Measurements from ENCODE around the gene RINL. TPM values are rescaled to one million over a fixed set of nuclear protein-coding genes. Genes with fewer than 3 reads are reported as not detected.

The RINL gene
- polyA plus RNA-seq, 1 donor from 2014 or later, result 0.77 TPM

DNA sequence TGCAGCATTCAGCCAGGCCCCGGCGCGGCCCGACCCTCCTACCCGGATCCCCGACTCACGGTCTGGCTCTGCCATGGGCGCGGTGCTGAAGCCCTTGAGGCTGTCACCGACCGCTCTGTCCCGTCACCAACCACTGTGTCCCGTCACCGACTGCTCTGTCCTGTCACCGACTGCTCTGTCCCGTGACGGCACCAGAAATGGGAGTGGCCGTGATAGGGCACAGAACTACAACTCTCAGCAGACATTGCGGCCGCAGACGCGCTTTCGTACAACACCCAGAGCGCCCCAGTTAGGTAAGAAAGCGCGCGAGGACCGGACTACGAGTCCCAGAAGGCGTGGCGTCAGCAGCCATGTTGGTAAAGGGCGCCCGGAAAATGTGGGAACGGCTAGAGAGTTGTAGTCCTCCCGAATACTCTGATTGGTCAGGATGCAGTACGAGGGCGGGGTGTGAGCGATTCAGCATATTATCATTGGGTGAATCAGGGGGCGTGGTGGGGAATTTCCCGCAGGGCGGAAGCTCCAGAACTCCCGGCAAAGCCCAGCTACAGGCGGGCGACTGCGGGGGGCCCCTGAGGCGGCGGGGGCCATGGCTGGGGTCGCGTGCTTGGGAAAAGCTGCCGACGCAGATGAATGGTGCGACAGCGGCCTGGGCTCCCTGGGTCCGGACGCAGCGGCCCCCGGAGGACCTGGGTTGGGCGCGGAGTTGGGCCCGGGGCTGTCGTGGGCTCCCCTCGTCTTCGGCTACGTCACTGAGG, 21.5 kb upstream of the RINL start, which contains the start of the genes NFKBIB and SIRT2:
TSS of gene NFKBIB (plus strand) at position 523 of the 755 bp plus-strand sequence. CDS start at position 587, 64 bp downstream.
TSS of gene SIRT2 (minus strand) at position 172 of the 755 bp plus-strand sequence. CDS start at position 75, 97 bp downstream.
- Histone ChIP-seq H3F3A (ENCODE audit: insufficient read depth, low read length, poor library complexity, severe bottlenecking) (no peaks in the 10 kb centered on the region), H3K27me3 (ENCODE audit: insufficient read depth, low read depth, low read length) (no peaks in the 10 kb centered on the region), H3K4me2 (ENCODE audit: low read length) (peak within 1 kb of the TSS; percentile 99), H3K9me3 (ENCODE audit: low read length) (no peaks in the 10 kb centered on the region), H3K27ac (ENCODE audit: low read length) (peak within 1 kb of the TSS; percentile 82), H2AFZ (ENCODE audit: low read depth, low read length) (peak within 1 kb of the TSS; percentile 87), H3K36me3 (ENCODE audit: insufficient read depth, low read length) (no peaks in the 10 kb centered on the region), H4K20me1 (ENCODE audit: insufficient read depth) (no peaks in the 10 kb centered on the region), H3K4me3 (ENCODE audit: low read length) (peak within 1 kb of the TSS; percentile 83), H3K9ac (ENCODE audit: low read length) (peak within 1 kb of the TSS; percentile 76), H3K79me2 (replicated peaks; ENCODE audit: insufficient read depth, low read length) (no peaks in the 10 kb centered on the region), H3K9me2 (ENCODE audit: insufficient read depth, low read length) (no peaks in the 10 kb centered on the region)
- TF ChIP-seq CTCF (IDR thresholded peaks at IDR 0.05; ENCODE audit: poor library complexity, severe bottlenecking), result peak; percentile 55
- TF ChIP-seq SMC3 (conservative IDR thresholded peaks at IDR 0.05; ENCODE audit: poor library complexity), result peak; percentile 44
- peak; percentile 18 for TF ChIP-seq REST (IDR thresholded peaks at IDR 0.05; ENCODE audit: borderline replicate concordance)
- TF ChIP-seq MXI1 (conservative IDR thresholded peaks at IDR 0.05; ENCODE audit: poor library complexity, severe bottlenecking), result peak; percentile 81
- TF ChIP-seq EP300 (conservative IDR thresholded peaks at IDR 0.05; ENCODE audit: poor library complexity, severe bottlenecking), result peak; percentile 57
- TF ChIP-seq RAD21 (conservative IDR thresholded peaks at IDR 0.05), result peak; percentile 13
- TF ChIP-seq TAF1 (IDR thresholded peaks at IDR 0.05; ENCODE audit: low read depth), result peak; percentile 41
- TF ChIP-seq POLR2AphosphoS5 (IDR thresholded peaks at IDR 0.05), result peak; percentile 81
- no peak for TF ChIP-seq EZH2 (IDR thresholded peaks at IDR 0.05; ENCODE audit: borderline replicate concordance, insufficient read depth, low read length, poor library complexity, severe bottlenecking)

- no peaks in the 10 kb centered on the region for H3K27me3 ChIP-seq (ENCODE audit: insufficient read depth, low read depth, low read length)
- no peaks in the 10 kb centered on the region for H3K9me2 ChIP-seq (ENCODE audit: insufficient read depth, low read length)
- TF ChIP-seq EZH2 (IDR thresholded peaks at IDR 0.05; ENCODE audit: borderline replicate concordance, insufficient read depth, low read length, poor library complexity, severe bottlenecking) (no peak), EP300 (conservative IDR thresholded peaks at IDR 0.05; ENCODE audit: poor library complexity, severe bottlenecking) (no peak), REST (IDR thresholded peaks at IDR 0.05; ENCODE audit: borderline replicate concordance) (peak; percentile 17)
- H3K27ac ChIP-seq (ENCODE audit: low read length), result peak overlapping the region; percentile 49
- H3K79me2 ChIP-seq (replicated peaks; ENCODE audit: insufficient read depth, low read length), result no peaks in the 10 kb centered on the region
- no peaks in the 10 kb centered on the region for H3K9me3 ChIP-seq (ENCODE audit: low read length)
- H3K4me2 ChIP-seq (ENCODE audit: low read length), result peak overlapping the region; percentile 99
- H3K9ac ChIP-seq (ENCODE audit: low read length), result peak overlapping the region; percentile 76
- peak overlapping the region; percentile 83 for H3K4me3 ChIP-seq (ENCODE audit: low read length)
- H3K36me3 ChIP-seq (ENCODE audit: insufficient read depth, low read length), result no peaks in the 10 kb centered on the region
- H2AFZ ChIP-seq (ENCODE audit: low read depth, low read length), result peak overlapping the region; percentile 51
- H4K20me1 ChIP-seq (ENCODE audit: insufficient read depth), result no peaks in the 10 kb centered on the region
- H3F3A ChIP-seq (ENCODE audit: insufficient read depth, low read length, poor library complexity, severe bottlenecking), result no peaks in the 10 kb centered on the region
Observed at GRCh38 chr19:38898788-38899446, 20.8 kb upstream of the RINL start.

All from neural cell (in vitro differentiated cells).